Colon (tissue), 2 donors: Measurements from ENCODE around the gene UBE2D3.
A peak's percentile ranks its signal among the peaks of the same experiment; 100 is the strongest.

ENCODE experiments used
- FAIRE-seq: peaks from 2 replicates; lab custom pipeline; 2012; peaks lifted over from hg19 to GRCh38; lab: Jason Lieb, UNC
- donor health status: control.
- donor health status: control.

Gene UBE2D3

DNA sequence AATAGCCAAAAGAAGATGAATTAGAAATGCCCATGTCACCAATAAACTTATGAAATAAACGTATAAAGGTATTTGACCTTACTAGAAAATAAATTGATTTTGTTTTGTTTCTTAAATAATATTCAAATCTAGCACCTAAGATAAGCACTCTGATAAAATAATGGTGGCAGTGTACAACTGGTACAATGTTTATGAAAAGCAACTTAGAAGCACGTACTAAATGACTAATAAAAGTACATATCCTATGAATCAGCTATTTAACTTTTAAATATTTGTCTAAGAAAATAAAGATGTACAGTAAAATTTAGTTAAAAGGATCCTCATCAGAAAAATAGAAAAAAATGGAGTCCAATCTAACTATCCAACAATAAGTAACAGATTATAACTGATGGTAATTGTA, 73.3 kb downstream of the UBE2D3 start:
- FAIRE-seq, result peak; percentile 24

DNA sequence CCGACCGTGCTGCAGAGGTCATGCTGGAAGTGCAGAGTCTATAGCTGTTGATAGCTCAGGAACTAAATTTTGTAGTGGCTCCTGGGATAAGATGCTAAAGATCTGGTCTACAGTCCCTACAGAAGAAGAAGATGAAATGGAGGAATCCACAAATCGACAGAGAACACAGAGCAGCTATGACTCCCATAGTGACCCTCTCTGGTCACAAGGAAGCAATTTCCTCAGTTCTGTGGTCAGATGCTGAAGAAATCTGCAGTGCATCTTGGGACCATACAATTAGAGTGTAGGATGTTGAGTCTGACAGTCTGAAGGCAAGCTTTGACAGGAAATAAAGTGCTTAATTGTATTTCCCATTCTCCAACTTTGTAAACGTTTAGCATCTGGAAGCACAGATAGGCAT, 75.4 kb downstream of the UBE2D3 start:
- FAIRE-seq, result no peak
